Bronchial smooth muscle cell (primary cell): ENCODE measurements around the gene HOXD12. TPM values are rescaled to one million over a fixed set of nuclear protein-coding genes. Genes with fewer than 3 reads are reported as not detected.

Experiments used
- total RNA-seq: library from RNA; depleted of rRNA; stranded (reverse); fragments of >200 nt; gene quantifications from 2 replicates; pipeline ENCODE4 v1.2.1, GENCODE V29; 2014

The HOXD12 gene
- total RNA-seq, result not detected in 2 replicates

GRCh38 chr2:176099728-176100546, at the start of gene HOXD12:
HOXD12 (plus strand) TSS chr2:176099795; CDS start chr2:176099802, 7 bp downstream.

DNA sequence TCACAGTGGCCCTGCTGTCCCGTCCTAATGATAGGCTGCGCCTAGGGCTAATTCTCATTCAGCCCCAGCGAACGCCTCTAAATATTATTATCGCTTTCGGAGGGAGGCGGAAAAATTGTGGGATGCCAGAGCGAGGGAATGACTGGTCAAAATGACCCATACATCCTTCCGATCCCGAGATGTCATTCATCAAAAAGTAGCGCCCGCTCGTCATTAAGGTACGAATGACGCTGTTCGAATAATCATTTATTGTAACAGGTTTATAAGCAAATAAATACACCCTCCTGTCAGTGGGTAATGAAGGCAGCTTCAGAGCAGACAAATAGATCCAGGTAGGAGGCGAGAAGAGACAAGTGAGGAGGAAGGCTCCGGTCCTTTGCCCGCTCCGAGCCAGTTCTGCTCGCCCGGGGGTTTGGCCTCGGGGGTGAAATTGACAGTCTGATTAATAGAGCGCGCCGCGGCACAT, 15.8 kb upstream of the HOXD12 start, which contains the start of gene EVX2:
TSS of gene EVX2 (minus strand) at position 167 of the 466 bp plus-strand sequence. CDS start 186 bp downstream, outside the sequence.

GRCh38 chr2:176092270-176093144, 7.1 kb upstream of the HOXD12 start, which contains the start of gene HOXD13:
HOXD13 (plus strand) TSS chr2:176092721; CDS start chr2:176092891, 170 bp downstream.

DNA sequence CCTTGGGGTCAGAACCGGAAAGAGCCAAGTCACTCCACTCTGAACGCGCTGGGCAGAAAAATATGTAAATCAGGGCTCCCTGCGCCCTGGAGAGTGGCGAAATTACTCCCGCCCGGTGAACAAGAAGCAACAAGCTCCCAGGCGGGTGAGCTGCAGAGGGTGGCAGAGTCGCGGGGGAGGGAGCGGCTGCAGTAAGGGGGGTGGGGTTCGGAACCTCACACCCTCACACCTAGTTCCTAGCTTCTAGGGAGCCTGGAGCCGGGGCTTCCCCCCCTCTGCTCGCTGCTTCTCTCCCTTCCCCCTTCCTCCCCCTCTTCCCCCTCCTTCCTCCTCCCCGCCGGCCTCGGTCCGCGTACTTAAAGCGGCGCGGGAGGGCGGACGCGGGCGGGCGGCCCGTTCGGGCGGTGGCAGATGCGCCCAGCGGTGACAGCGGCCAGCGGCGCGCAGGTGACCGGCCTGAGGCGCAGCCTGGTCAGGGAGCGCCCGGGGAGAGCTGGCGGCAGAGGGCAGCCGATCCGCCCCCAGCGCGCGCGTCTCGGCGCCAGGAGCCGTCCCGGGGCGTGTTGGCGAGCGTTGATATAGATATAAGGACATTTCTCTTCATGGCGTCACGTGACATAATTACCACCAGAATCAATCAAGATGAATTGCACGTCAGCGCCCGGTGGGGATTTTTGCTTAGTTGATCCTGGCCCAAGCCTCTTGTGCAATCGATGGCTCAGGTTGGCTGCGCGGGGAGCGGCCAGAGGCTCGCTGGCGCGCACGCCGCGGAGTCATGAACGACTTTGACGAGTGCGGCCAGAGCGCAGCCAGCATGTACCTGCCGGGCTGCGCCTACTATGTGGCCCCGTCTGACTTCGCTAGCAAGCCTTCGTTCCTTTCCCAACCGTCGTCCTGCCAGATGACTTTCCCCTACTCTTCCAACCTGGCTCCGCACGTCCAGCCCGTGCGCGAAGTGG, 7.3 kb downstream of the HOXD12 start, which contains the start of gene HOXD11:
TSS of gene HOXD11 (plus strand) at position 700 of the 959 bp plus-strand sequence. CDS start at position 776, 76 bp downstream.

GRCh38 chr2:176115883-176116813, 16.6 kb downstream of the HOXD12 start, which contains the start of gene HOXD10:
HOXD10 (plus strand) TSS chr2:176116778; CDS start chr2:176116834, 56 bp downstream.

DNA sequence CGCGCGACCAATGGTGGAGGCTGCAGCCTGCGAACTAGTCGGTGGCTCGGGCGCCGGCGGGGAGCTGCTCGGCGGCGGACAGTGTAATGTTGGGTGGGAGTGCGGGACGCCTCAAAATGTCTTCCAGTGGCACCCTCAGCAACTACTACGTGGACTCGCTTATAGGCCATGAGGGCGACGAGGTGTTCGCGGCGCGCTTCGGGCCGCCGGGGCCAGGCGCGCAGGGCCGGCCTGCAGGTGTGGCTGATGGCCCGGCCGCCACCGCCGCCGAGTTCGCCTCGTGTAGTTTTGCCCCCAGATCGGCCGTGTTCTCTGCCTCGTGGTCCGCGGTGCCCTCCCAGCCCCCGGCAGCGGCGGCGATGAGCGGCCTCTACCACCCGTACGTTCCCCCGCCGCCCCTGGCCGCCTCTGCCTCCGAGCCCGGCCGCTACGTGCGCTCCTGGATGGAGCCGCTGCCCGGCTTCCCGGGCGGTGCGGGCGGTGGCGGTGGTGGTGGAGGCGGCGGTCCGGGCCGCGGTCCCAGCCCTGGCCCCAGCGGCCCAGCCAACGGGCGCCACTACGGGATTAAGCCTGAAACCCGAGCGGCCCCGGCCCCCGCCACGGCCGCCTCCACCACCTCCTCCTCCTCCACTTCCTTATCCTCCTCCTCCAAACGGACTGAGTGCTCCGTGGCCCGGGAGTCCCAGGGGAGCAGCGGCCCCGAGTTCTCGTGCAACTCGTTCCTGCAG, 23.3 kb downstream of the HOXD12 start, which contains the start of gene HOXD9:
TSS of gene HOXD9 (plus strand) at position 37 of the 728 bp plus-strand sequence. CDS start at position 87, 50 bp downstream.

GRCh38 chr2:176128982-176129796, 29.6 kb downstream of the HOXD12 start, which contains the start of gene HOXD8:
HOXD8 (plus strand) TSS chr2:176129705; CDS start chr2:176130367, 662 bp downstream.

DNA sequence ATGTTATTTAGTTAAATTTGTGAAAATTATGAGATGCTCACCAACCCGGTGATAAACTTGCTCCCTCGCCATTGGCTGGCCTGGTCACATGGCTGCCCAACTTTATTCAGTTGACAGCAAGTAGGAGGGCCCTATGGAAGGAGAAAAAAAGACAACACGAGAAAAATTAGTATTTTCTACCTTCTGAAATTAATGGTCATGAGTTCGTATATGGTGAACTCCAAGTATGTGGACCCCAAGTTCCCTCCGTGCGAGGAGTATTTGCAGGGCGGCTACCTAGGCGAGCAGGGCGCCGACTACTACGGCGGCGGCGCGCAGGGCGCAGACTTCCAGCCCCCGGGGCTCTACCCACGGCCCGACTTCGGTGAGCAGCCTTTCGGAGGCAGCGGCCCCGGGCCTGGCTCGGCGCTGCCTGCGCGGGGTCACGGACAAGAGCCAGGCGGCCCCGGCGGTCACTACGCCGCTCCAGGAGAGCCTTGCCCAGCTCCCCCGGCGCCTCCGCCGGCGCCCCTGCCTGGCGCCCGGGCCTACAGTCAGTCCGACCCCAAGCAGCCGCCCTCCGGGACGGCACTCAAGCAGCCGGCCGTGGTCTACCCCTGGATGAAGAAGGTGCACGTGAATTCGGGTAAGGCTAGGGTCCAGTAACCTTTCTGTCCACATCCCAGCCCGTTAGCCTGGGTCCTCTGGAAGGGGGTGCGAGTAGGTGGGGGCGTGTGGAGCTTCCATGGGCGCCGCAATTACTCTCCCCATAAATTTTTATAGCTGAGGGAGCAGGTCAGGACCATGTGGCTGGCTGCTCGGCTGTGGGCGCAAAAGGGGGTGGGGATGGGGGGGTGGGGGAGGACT, 52.1 kb downstream of the HOXD12 start, which contains the start of gene HOXD4:
TSS of gene HOXD4 (plus strand) at position 109 of the 846 bp plus-strand sequence. CDS start at position 193, 84 bp downstream.

Other genes with a start within 250 kb of the HOXD12 start
- gene LNPK, start 97.5 kb upstream of the HOXD12 start, total RNA-seq, result 16.7 and 17.3 TPM in 2 replicates
- not detected in 2 replicates for gene EVX2, start 15.8 kb upstream of the HOXD12 start, total RNA-seq
- not detected in 2 replicates for gene HOXD13, start 7.1 kb upstream of the HOXD12 start, total RNA-seq
- not detected in 2 replicates for gene HOXD11, start 7.5 kb downstream of the HOXD12 start, total RNA-seq
- gene HOXD10, start 17.0 kb downstream of the HOXD12 start, total RNA-seq, result not detected in 2 replicates
- not detected in 2 replicates for gene HOXD9, start 22.9 kb downstream of the HOXD12 start, total RNA-seq
- gene HOXD8, start 29.9 kb downstream of the HOXD12 start, total RNA-seq, result not detected in 2 replicates
- not detected in 2 replicates for gene HOXD4, start 51.8 kb downstream of the HOXD12 start, total RNA-seq
- not detected in 2 replicates for gene HOXD3, start 57.5 kb downstream of the HOXD12 start, total RNA-seq
- not detected in 2 replicates for gene HOXD1, start 88.9 kb downstream of the HOXD12 start, total RNA-seq
- 16.6 and 16.9 TPM in 2 replicates for gene MTX2, start 169.6 kb downstream of the HOXD12 start, total RNA-seq